Panc1 (cell line): ENCODE measurements around the gene IL17B. TPM values are rescaled to one million over a fixed set of nuclear protein-coding genes. Genes with fewer than 3 reads are reported as not detected.
"Not testable (repeated sequence)": the region's sequence is repeated elsewhere in the genome, so short reads cannot be mapped to it uniquely, and the experiment has no call there.

Experiments used
- ATAC-seq: fragments of 200-7000 bp; cut with Tn5 transposase; 2 replicates; pipeline ENCODE4 v1.9.1; 2020; ENCODE audit warnings: mild to moderate bottlenecking, moderate library complexity
- BruUV-seq: library from RNA; stranded (reverse); fragments of 400-500 nt; replicated peaks from 2 replicates; lab custom pipeline; 2021; lab: Mats Ljungman, UMichigan
- CTCF ChIA-PET: fragments of 300-600 bp; sonication (Branson Sonifier 250); formaldehyde crosslinking; loops from one replicate; lab custom pipeline; 2022; ENCODE audit warnings: antibody characterized with exemption; lab: Charles Lee
- POLR2A ChIA-PET: fragments of 300-600 bp; sonication (Branson Sonifier 250); formaldehyde crosslinking; loops from one replicate; lab custom pipeline; 2022; ENCODE audit warnings: antibody characterized with exemption; lab: Charles Lee
- DNase-seq: peaks from one replicate; pipeline ENCODE4 v3.0.0-alpha.2; 2010; ENCODE audit warnings: low read depth, low spot score
- H3K27ac ChIP-seq: 2 replicates; pipeline ENCODE4 v1.5.1; 2011; ENCODE audit warnings: mild to moderate bottlenecking, low read length, inconsistent platforms
- H3K27me3 ChIP-seq: fragments of 200-500 bp; sonication (Bioruptor generic); 2 replicates; pipeline ENCODE4 v1.6.0; 2014; ENCODE audit warnings: low read length, inconsistent platforms; ENCODE audit not compliant: control insufficient read depth, insufficient read depth
- H3K36me3 ChIP-seq: fragments of 200-500 bp; sonication (Bioruptor generic); 2 replicates; pipeline ENCODE4 v1.5.1; 2014; ENCODE audit warnings: inconsistent platforms, mild to moderate bottlenecking, low read length, moderate library complexity; ENCODE audit not compliant: control insufficient read depth, insufficient read depth
- H3K4me1 ChIP-seq: 2 replicates; pipeline ENCODE4 v1.5.1; 2011; ENCODE audit warnings: inconsistent platforms, mild to moderate bottlenecking, low read length, moderate library complexity; ENCODE audit not compliant: control insufficient read depth, insufficient read depth
- H3K4me3 ChIP-seq, 2 experiments: 2 replicates each; pipeline ENCODE4 v1.5.1; 2011 to 2012; ENCODE audit warnings: low read depth in 2 of 2, low read length in 2 of 2, mild to moderate bottlenecking in 2 of 2, inconsistent platforms in 1 of 2, moderate library complexity in 1 of 2
- H3K9me3 ChIP-seq: fragments of 200-500 bp; sonication (Bioruptor generic); 2 replicates; pipeline ENCODE4 v1.5.1; 2014; ENCODE audit warnings: low read depth, mild to moderate bottlenecking, inconsistent platforms, low read length, moderate library complexity; ENCODE audit not compliant: control insufficient read depth, insufficient read depth
- POLR2AphosphoS5 ChIP-seq: IDR thresholded peaks from 2 replicates; pipeline ENCODE4 v1.6.1; 2012; ENCODE audit warnings: mild to moderate bottlenecking, low read depth, low read length, moderate library complexity
- SIN3A ChIP-seq: IDR thresholded peaks from 2 replicates; pipeline ENCODE4 v1.6.1; 2012; ENCODE audit warnings: low read depth, mild to moderate bottlenecking, low read length, moderate library complexity, borderline replicate concordance; ENCODE audit not compliant: insufficient read depth
- TCF7L2 ChIP-seq: IDR thresholded peaks from 2 replicates; pipeline ENCODE4 v1.6.1; 2011; ENCODE audit warnings: mild to moderate bottlenecking, low read depth, low read length, inconsistent platforms
- in situ Hi-C: cut with HindIII; loops from 2 replicates; pipeline ENCODE4 v1.10.0; 2016; ENCODE audit warnings: low sequenced_read_pairs, low pct_unique_long_range_greater_than_20kb
- intact Hi-C: fragments of 100-400 bp; cut with micrococcal nuclease; formaldehyde crosslinking; loops from one replicate; pipeline ENCODE4 v1.10.0; 2022; ENCODE audit not compliant: unreplicated experiment
- total RNA-seq: library from RNA; stranded (reverse); gene quantifications from one replicate; pipeline ENCODE4 v1.2.1, GENCODE V29; 2021; ENCODE audit not compliant: unreplicated experiment
- TF ChIP-seq, protein P1 (sequence below): fragments of 450-650 bp; IDR thresholded peaks from 2 replicates; pipeline ENCODE4 v1.5.1; 2017; ENCODE audit warnings: mild to moderate bottlenecking
- TF ChIP-seq, protein P2 (sequence below), 2 experiments: IDR thresholded peaks; 2 replicates each; pipeline ENCODE4 v1.6.1; 2011 to 2012; ENCODE audit warnings: low read depth in 2 of 2, control low read depth in 1 of 2, low read length in 1 of 2, mild to moderate bottlenecking in 1 of 2, moderate library complexity in 1 of 2; ENCODE audit not compliant: insufficient read depth in 1 of 2

Gene IL17B
- total RNA-seq, 1 experiment from 2014 or later: not detected

DNA sequence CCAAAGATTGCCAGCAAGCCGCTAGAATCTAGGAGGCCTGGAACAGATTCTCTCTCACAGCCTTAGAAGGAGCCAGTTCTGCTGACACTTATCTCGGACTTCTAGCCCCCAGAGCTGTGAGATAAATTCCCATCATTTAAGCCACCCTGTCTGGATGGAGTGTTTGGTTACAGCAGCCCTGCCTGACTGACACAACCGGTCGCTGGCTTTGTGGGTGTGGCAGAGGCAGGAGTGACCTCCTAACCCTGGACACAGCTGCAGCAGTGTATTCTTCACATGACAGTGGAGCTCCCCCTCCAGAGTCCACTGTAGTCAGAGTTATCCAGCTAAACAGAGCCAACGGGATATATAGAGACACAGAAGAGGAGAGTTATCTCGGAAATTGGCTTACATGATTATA lies 21.2 kb upstream of the IL17B start:
- intact Hi-C loops (no loop called here), in situ Hi-C loops (no loop called here)
- H3K27me3 ChIP-seq: no peaks in the 10 kb centered on the region
- H3K4me3 ChIP-seq: no peak overlapping the region
- CTCF ChIA-PET: no interaction called here
- TF ChIP-seq, protein P1, sequence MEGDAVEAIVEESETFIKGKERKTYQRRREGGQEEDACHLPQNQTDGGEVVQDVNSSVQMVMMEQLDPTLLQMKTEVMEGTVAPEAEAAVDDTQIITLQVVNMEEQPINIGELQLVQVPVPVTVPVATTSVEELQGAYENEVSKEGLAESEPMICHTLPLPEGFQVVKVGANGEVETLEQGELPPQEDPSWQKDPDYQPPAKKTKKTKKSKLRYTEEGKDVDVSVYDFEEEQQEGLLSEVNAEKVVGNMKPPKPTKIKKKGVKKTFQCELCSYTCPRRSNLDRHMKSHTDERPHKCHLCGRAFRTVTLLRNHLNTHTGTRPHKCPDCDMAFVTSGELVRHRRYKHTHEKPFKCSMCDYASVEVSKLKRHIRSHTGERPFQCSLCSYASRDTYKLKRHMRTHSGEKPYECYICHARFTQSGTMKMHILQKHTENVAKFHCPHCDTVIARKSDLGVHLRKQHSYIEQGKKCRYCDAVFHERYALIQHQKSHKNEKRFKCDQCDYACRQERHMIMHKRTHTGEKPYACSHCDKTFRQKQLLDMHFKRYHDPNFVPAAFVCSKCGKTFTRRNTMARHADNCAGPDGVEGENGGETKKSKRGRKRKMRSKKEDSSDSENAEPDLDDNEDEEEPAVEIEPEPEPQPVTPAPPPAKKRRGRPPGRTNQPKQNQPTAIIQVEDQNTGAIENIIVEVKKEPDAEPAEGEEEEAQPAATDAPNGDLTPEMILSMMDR: no peak
- TF ChIP-seq, protein P2, sequence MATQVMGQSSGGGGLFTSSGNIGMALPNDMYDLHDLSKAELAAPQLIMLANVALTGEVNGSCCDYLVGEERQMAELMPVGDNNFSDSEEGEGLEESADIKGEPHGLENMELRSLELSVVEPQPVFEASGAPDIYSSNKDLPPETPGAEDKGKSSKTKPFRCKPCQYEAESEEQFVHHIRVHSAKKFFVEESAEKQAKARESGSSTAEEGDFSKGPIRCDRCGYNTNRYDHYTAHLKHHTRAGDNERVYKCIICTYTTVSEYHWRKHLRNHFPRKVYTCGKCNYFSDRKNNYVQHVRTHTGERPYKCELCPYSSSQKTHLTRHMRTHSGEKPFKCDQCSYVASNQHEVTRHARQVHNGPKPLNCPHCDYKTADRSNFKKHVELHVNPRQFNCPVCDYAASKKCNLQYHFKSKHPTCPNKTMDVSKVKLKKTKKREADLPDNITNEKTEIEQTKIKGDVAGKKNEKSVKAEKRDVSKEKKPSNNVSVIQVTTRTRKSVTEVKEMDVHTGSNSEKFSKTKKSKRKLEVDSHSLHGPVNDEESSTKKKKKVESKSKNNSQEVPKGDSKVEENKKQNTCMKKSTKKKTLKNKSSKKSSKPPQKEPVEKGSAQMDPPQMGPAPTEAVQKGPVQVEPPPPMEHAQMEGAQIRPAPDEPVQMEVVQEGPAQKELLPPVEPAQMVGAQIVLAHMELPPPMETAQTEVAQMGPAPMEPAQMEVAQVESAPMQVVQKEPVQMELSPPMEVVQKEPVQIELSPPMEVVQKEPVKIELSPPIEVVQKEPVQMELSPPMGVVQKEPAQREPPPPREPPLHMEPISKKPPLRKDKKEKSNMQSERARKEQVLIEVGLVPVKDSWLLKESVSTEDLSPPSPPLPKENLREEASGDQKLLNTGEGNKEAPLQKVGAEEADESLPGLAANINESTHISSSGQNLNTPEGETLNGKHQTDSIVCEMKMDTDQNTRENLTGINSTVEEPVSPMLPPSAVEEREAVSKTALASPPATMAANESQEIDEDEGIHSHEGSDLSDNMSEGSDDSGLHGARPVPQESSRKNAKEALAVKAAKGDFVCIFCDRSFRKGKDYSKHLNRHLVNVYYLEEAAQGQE (IDR thresholded peaks at IDR 0.05; ENCODE audit: insufficient read depth in 1 of 2, low read depth in 2 of 2, low read length in 1 of 2): no peak
- TF ChIP-seq TCF7L2: no peak
- POLR2A ChIA-PET: no interaction called here
- no peaks in the 10 kb centered on the region for H3K36me3 ChIP-seq
- ATAC-seq: no peak
- no peak overlapping the region for H3K27ac ChIP-seq
- BruUV-seq: no TSS peak
- no peaks in the 10 kb centered on the region for H3K9me3 ChIP-seq
- no peaks in the 10 kb centered on the region for H3K4me1 ChIP-seq
- no peak for DNase-seq

DNA sequence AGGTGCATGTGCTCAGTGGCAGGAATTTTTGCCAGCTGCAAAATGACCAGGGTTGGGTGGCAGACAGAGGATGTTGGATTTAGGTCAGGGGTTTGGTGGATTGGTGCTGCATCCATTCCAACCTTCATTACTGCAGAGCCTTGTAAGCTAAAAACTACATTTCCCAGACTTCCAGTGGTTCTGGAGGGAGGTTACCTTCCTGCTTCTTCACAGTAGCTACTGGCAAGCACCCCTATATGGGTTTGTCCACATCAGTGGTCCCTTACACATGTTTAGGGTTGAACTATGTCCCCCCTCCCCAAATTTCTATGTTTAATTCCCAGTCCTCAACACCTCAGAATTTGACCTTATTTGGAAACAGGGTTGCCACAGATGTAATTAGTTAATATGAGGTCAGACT lies 20.7 kb upstream of the IL17B start:
- DNase-seq (no peak), ATAC-seq (no peak)
- H3K27me3 ChIP-seq: no peaks in the 10 kb centered on the region
- no TSS peak for BruUV-seq
- TF ChIP-seq, protein P1: no peak
- TF ChIP-seq SIN3A (no peak), POLR2AphosphoS5 (no peak), TCF7L2 (no peak)
- TF ChIP-seq, protein P2 (IDR thresholded peaks at IDR 0.05; ENCODE audit: insufficient read depth in 1 of 2, low read depth in 2 of 2, low read length in 1 of 2): no peak
- H3K9me3 ChIP-seq: no peaks in the 10 kb centered on the region
- CTCF ChIA-PET: no interaction called here
- no peaks in the 10 kb centered on the region for H3K4me1 ChIP-seq
- H3K36me3 ChIP-seq: no peaks in the 10 kb centered on the region
- H3K4me3 ChIP-seq: no peak overlapping the region
- POLR2A ChIA-PET: no interaction called here
- in situ Hi-C loops (no loop called here), intact Hi-C loops (no loop called here)
- no peak overlapping the region for H3K27ac ChIP-seq

DNA sequence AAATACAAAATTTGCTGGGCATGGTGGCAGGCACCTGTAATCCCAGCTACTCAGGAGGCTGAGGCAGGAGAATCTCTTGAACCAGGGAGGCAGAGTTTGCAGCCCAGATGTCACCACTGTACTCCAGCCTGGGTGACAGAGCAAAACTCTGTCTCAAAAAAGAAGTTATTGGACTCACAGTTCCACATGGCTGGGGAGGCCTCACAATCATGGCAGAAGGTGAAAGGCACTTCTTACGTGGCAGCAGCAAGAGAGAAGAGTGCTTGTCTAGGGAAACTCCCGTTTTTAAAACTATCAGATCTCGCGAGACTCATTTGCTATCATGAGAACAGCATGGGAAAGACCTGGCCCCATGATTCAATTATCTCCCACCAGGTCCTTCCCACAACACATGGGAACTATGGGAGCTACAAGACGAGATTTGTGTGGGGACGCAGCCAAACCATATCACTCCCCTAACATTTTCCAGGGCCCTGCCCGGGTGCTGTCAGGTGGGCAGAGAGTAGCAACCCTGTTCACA lies 19.7 kb upstream of the IL17B start:
- H3K27me3 ChIP-seq, in situ Hi-C loops, H3K36me3 ChIP-seq, BruUV-seq, H3K27ac ChIP-seq, DNase-seq, POLR2A ChIA-PET, intact Hi-C loops, ATAC-seq, H3K4me1 ChIP-seq, CTCF ChIA-PET, H3K4me3 ChIP-seq, H3K9me3 ChIP-seq: not testable (repeated sequence)
